ENCODE data around the gene SAP30L.

DNA sequence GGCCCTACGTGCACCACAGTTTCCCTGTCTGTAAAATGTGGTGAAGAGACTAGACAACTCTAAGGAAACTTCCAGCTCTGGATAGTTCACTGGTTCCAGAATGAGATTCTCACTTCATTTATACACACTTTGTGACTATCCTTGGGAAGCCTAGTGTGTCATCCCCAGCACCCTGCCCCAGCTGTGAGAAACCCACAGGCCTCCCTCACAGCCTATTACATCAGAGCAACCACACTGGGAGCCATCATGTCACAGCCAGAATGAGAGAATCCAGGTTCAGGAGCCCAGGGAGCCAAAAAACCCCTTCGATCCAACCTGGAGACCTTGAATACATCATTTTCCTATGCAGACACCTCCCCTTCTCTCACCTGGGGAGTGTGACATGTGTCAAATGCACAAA, 53.2 kb downstream of the SAP30L start:
- TF ChIP-seq, protein P1, sequence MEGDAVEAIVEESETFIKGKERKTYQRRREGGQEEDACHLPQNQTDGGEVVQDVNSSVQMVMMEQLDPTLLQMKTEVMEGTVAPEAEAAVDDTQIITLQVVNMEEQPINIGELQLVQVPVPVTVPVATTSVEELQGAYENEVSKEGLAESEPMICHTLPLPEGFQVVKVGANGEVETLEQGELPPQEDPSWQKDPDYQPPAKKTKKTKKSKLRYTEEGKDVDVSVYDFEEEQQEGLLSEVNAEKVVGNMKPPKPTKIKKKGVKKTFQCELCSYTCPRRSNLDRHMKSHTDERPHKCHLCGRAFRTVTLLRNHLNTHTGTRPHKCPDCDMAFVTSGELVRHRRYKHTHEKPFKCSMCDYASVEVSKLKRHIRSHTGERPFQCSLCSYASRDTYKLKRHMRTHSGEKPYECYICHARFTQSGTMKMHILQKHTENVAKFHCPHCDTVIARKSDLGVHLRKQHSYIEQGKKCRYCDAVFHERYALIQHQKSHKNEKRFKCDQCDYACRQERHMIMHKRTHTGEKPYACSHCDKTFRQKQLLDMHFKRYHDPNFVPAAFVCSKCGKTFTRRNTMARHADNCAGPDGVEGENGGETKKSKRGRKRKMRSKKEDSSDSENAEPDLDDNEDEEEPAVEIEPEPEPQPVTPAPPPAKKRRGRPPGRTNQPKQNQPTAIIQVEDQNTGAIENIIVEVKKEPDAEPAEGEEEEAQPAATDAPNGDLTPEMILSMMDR (IDR thresholded peaks at IDR 0.05), result no peak
- TF ChIP-seq POLR2A (IDR thresholded peaks at IDR 0.05), result no peak

All from breast epithelium (tissue), 3 donors.